Hepatocyte (in vitro differentiated cells): ENCODE data around the gene SHQ1.

Source experiments
- CTCF ChIP-seq: fragments of 200-600 bp; sonication (generic); IDR thresholded peaks from 2 replicates; pipeline ENCODE4 v1.5.1; 2016; ENCODE audit warnings: antibody characterized with exemption, mild to moderate bottlenecking; ENCODE audit not compliant: poor library complexity
- EZH2 ChIP-seq: fragments of 200-600 bp; sonication (generic); IDR thresholded peaks from 2 replicates; pipeline ENCODE4 v1.6.1; 2016; ENCODE audit warnings: antibody characterized with exemption, mild to moderate bottlenecking, borderline replicate concordance

GRCh38 chr3:72888546-72889309, 40.5 kb upstream of the SHQ1 start:
- TF ChIP-seq CTCF (no peak), EZH2 (no peak)
